HG02852 (cell line): ENCODE measurements around the gene ZNF611.
"Not testable (repeated sequence)": the region's sequence is repeated elsewhere in the genome, so short reads cannot be mapped to it uniquely, and the experiment has no call there.

Experiments used
- ATAC-seq: cut with Tn5 transposase; IDR thresholded peaks from one replicate; pipeline ENCODE4 v1.9.1; 2021; ENCODE audit warnings: mild to moderate bottlenecking, moderate library complexity; ENCODE audit not compliant: unreplicated experiment

ZNF611 gene

GRCh38 chr19:52734893-52735661 lies at the start of gene ZNF611:
TSS of gene ZNF611 (minus strand) at chr19:52735044. CDS start at chr19:52715894, 19,150 bp downstream.
- ATAC-seq, result peak; percentile 87

DNA sequence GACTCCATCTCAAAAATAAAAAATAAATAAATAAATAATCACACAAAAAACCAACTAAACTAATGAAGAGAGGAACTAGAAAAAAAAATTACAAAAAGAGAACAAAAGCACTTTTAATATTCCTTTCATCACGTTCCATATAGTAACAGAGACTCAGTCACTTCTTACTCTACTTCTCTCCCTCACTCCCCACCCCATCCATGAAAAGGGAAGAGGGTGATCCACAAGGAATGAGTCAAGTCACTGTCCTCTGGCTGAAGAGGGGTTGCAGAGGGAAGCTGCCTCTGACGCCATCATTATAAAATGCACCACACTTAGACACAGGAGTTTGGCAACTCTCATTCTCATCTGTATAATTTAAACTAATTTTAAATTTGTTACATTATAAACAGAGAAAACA lies 48.0 kb upstream of the ZNF611 start:
- not testable (repeated sequence) for ATAC-seq

- ATAC-seq, result no peak
Measured at GRCh38 chr19:52778811-52779210, 44.0 kb upstream of the ZNF611 start.

DNA sequence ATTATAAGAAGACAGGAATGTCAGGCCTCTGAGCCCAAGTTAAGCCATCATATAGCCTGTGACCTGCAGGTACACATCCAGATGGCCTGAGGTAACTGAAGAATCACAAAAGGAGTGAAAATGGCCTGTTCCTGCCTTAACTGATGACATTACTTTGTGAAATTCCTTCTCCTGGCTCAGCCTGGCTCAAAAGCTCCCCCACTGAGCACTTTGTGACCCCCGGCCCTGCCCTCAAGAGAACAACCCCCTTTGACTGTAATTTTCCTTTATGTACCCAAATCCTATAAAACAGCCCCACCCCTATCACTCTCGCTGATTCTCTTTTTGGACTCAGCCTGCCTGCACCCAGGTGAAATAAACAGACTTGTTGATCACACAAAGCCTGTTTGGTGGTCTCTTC lies 21.6 kb upstream of the ZNF611 start:
- ATAC-seq, result not testable (repeated sequence)

DNA sequence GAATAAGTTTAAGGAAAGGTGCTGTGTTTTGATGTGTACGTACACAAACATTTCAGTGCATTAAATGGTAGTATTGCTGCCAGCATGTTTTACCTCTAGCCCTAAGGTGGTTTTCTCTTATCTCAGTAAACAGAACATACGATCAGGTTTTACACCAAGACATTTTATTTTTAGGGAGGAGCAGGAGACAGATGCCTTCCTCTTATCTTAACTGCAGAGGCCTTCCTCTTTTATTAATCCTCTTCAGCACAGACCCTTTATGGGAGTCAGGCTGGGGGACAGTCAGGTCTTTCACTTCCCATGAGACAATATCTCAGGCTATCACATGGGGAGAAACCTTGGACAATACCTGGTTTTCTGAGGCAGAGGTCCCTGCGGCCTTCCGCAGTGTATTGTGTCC lies 14.9 kb upstream of the ZNF611 start:
- ATAC-seq, result no peak

DNA sequence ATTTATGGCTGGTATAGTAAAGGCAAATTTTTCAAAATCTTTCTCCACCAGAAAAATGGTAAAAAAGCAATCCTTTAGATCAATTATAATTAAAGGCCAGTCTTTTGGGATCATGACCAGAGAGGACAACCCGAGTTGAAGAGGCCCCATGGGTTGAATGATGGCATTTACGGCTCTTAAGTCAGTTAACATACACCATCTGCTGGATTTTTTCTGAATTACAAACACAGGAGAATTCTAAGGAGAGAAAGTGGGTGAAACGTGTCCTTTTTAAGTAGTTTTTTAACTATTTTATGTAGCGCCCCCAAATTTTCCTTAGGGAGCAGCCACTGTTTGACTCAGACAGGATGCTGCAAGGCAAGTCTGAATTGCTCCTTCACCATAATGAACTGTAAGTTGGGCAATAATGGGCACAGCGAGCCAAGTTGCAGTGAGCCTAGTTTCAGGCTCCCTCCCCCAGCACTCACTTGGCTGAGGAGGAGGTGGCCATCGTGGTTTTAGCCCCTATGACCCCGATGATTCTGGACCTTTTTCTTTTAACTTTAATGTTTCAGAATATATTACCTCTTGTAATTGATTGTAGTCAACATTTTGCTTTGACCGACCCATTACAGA lies 13.6 kb upstream of the ZNF611 start:
- ATAC-seq, result no peak

DNA sequence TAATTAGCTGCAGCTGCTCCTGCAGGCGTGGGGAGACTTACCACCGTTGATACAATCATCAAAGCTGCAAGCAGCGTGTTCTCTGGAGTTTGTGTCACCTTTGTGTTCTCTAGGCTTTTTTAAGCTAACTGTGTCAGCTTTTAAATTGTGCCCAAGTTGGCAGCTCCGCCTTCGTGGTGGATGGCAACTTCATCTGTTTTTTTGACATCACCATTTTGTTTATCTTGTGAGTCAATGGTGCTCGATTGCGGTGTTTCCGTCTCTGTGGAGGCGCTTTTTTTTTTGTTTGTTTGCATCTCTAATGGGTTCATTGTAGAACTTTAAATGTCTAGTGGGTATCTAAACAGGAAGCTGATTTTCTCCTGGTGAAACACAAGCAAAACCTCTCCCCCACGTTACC lies 11.1 kb upstream of the ZNF611 start:
- ATAC-seq, result not testable (repeated sequence)

DNA sequence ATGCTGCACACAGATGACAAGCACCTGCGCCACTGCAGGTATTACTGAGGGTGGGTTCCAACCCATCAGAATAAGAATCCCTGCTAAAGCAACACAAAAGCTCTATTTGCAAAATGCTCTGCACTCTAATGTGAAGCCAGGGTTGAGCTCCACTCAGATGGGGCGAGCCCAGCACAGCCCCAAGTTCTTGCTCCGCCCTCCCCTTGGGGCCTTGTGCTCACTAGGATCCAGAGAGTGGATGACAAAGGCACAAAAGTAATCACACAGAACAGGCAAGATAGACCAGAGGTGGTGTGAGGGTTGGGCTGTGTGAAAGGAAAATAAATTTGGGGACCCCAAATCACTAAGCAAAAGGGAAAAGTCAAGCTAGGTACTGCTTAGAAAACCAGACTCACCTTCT lies 8.2 kb upstream of the ZNF611 start:
- no peak for ATAC-seq

GRCh38 chr19:52742516-52742915 lies 7.7 kb upstream of the ZNF611 start:
- no peak for ATAC-seq

- ATAC-seq, result no peak
Measured at GRCh38 chr19:52741951-52742485, 7.2 kb upstream of the ZNF611 start.

DNA sequence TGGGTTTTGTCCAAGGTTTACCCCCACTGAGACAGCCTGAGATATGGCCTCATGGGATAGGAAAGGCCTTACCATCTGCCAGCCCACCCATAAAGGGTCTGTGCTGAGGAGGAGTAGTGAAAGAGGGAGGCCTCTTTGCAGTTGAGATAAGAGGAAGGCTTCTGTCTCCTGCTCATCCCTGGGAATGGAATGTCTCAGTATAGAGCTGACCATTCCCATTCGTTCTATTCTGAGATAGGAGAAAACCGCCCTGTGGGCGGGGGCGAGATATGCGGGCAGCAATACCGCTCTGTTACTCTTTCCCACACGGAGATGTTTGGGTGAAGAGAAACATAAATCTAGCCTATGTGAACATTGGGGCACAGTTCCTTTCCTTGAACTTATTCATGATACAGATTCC lies 6.5 kb upstream of the ZNF611 start:
- not testable (repeated sequence) for ATAC-seq

DNA sequence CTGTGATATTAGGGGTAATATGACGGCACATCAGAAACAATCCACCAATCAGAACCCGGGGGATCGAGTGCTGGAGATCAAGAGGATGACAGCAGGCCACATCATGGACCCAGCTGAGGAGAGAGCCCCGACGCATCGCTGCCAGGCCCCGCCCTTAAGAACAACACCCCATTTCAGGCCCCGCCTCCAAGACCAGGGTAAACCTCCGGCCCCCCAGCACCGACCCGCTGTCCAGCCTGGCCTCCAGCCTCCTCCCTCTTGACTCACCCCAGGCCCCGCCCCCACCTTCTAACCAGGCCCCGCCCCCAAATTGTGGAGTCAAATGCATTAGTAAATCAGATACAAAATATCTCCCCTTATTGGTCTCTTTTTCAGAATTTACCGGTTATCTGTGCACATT lies 4.7 kb upstream of the ZNF611 start:
- no peak for ATAC-seq

- no peak for ATAC-seq
Measured at GRCh38 chr19:52735734-52736133, 890 bp upstream of the ZNF611 start.

GRCh38 chr19:52734331-52734892 lies 432 bp downstream of the ZNF611 start:
- peak; percentile 43 for ATAC-seq

DNA sequence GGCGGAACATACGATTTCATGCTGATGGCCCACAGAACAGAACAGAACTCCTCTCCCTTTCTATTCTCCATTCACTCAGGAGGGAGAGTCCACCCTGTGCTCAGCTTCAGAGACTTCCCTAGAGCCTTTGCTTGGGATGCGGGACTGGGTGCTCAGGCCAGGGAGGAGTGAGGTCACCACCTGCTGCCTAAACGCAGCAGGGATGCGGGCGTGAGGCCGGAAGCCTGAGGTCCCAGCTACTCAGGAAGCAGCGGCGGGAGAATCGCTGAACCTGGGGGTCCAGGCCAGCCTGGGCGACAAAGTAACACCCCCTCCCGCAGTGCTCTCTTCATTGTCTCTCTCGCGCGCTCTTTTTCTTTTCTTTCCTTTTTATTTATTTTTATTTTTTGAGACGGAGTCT lies 8.8 kb downstream of the ZNF611 start:
- ATAC-seq, result not testable (repeated sequence)

DNA sequence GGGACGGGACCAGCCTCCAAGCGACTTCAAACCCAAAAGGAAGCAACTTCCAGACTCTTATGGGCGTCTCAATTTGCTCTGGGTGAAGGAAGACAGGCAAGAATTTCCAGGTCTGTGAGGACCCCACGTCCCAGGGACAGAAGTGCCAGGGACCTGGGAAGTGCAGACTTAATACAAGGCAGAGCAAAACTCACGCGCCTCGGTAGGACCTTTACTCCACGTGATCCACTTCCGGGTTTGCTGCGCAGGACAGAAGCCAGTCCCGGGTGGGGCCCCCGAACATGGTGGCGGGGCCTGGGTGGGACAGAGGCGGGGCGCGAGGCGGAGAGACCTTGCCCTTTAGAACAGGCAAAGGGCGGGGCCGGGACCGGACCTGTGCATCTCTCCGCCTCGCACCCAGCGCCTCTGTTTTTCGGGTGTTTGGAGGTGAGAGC lies 9.3 kb downstream of the ZNF611 start:
- no peak for ATAC-seq

DNA sequence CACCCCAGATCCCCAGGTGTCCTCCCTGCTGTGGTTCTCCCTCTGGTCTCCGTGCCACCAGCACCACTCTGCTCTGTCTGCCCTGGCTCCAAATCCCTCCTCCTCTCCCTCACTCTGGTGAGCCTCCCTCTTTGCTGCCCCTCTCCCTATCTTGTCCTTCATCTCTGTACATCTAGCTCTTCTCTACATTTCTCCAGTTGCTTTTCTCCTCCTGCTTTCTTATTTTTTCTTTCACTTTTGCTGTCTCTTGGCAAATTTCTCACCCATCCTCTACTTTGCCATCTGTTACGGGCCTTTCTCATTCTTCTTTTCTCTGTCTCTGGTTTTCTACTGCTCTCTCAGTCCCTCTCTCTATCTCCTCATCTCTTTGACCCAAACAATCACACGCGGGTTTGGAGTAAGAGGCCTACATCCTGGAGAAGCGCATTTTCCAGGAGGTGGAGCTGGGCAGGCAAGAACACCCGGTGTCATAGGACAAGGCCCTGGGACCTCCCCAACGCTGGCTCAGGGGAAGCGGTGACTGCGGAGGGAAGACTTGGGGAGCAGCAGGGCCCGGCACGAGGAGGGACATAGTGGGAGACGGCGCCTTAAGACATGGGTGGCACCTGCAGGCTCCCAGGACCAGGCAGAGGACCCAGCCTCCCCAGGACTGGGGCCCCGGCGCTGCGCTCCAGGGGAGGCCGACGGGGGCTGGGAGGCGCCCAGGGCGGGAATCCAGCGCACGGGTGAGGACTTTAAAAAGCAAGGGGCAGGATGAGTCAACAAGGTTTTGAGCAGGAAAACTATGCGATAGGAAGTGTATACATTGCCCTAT lies 9.9 kb downstream of the ZNF611 start:
- no peak for ATAC-seq

DNA sequence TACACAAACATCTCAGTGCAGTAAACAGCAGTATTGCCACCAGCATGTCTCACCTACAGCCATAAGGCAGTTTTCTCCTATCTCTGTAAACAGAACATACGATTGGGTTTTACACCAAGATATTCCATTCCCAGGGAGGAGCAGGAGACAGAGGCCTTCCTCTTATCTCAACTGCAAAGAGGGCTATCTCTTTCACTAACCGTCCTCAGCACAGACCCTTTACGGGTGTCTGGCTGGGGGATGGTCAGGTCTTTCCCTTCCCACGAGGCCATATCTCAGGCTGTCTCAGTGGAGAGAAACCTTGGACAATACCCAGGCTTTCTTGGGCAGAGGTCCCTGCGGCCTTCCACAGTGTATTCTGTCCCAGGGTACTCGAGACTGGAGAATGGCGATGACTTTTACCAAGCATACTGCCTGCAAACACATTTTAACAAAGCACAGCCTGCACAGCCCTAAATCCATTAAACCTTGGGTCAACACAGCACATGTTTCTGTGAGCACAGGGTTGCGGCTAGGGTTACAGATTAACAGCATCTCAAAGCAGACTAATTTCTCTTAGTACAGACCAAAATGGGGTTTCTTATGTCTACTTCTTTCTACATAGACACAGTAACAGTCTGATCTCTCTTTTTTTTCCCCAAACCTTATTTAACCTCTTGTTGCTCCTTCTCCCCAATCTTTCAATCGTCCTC lies 10.8 kb downstream of the ZNF611 start:
- not testable (repeated sequence) for ATAC-seq

DNA sequence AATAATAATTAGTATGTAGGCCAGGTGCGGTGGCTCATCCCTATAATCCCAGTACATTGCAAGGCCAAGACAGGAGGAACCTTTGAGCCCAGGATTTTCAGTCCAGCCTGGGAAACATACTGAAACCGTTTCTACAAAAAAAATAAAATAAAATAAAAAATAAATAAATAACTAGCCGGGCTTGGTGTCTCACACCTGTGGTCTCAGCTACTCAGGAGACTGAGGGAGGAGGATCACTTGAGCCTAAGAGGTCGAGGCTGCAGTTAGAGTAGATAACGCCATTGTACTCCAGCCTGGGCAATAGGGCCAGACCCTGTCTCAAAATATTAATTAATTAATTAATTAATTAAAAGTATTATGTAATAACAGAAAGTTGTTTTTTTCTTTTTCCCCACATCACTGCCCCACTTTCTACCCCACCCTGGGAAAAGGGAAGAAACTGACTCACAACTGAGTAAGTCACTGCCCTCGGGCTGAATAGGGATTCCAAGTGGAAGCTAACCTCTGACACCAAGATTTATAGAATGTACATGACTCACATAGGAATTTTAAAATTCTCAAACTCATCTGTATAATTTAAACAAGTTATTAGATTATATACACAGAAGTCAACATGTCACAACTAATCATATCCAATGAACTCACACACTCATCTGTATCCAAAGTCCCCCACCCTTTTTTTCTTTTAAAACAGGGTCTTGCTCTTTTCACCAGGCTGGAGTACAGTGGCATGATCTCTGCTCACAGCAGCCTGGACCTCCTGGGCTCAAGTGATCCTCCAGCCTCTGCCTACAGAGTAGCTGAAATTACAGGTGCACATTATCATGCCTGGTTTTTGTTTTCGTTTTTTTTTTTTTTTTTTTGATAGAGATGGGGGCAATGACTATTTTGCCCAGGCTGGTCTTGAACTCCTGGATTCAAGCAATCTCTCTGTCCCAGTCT lies 12.5 kb downstream of the ZNF611 start:
- ATAC-seq, result no peak
